ENCODE results near the gene PRKD2.

- no peak for TF ChIP-seq CTCF (IDR thresholded peaks at IDR 0.05)
- TF ChIP-seq EP300 (IDR thresholded peaks at IDR 0.05), result no peak
Observed at GRCh38 chr19:46644720-46645119, 72.2 kb downstream of the PRKD2 start.
